Heart right ventricle (tissue), 16 donors: ENCODE results near the gene GPHN. TPM values are rescaled to one million over a fixed set of nuclear protein-coding genes. Genes with fewer than 3 reads are reported as not detected.

ENCODE experiments used
- ATAC-seq, 8 donors: fragments of 200-7000 bp; cut with Tn5 transposase; one replicate each; pipeline ENCODE4 v1.9.1; 2020; ENCODE audit warnings: mild to moderate bottlenecking in 8 of 8, moderate library complexity in 8 of 8, moderate number of reproducible peaks in 1 of 8
- DNase-seq, 2 donors: peaks; one replicate each; pipeline ENCODE4 v3.0.0-alpha.2; 2020
- H3K27ac ChIP-seq, 10 donors: fragments of 200-600 bp; sonication (generic) in 2 of 10; one replicate each; pipeline versions ENCODE4 v1.5.0 to v1.8.0; 2020 to 2022; ENCODE audit warnings: mild to moderate bottlenecking in 3 of 10
- H3K27me3 ChIP-seq, 7 donors: fragments of 200-600 bp; one replicate each; pipeline ENCODE4 v1.8.0; 2021 to 2022; ENCODE audit warnings: mild to moderate bottlenecking in 2 of 7
- H3K36me3 ChIP-seq, 9 donors: fragments of 200-600 bp; sonication (generic) in 1 of 9; one replicate each; pipeline versions ENCODE4 v1.5.0 to v1.8.0; 2020 to 2022; ENCODE audit warnings: mild to moderate bottlenecking in 2 of 9
- H3K4me1 ChIP-seq, 9 donors: fragments of 200-600 bp; sonication (generic) in 1 of 9; one replicate each; pipeline versions ENCODE4 v1.5.0 to v1.8.0; 2020 to 2022; ENCODE audit warnings: mild to moderate bottlenecking in 4 of 9
- H3K4me3 ChIP-seq, 10 donors: fragments of 200-600 bp; sonication (generic) in 2 of 10; one replicate each; pipeline versions ENCODE4 v1.5.0 to v1.8.0; 2020 to 2022; ENCODE audit warnings: mild to moderate bottlenecking in 7 of 10, moderate library complexity in 2 of 10
- H3K9me3 ChIP-seq, 11 donors: fragments of 200-600 bp in 10 of 11; sonication (generic) in 2 of 11; one replicate each; pipeline versions ENCODE4 v1.5.0 to v1.8.0; 2013 to 2022; ENCODE audit warnings: mild to moderate bottlenecking in 2 of 11, control low read depth in 1 of 11, moderate library complexity in 1 of 11
- WGBS, 2 donors: extraction: QIAGEN DNeasy Blood & Tissue Kit; methylation state at CpG; one replicate each; pipeline ENCODE4 v1.1.7; 2013; ENCODE audit warnings: inconsistent platforms in 1 of 2; 5-methylcytosine and 5-hydroxymethylcytosine counted together
- intact Hi-C, 10 donors: fragments of 100-400 bp; cut with DNase I; formaldehyde crosslinking; loops; one replicate each; pipeline versions ENCODE4 v1.11.1 to v1.14.2; 2022
- polyA plus RNA-seq, 2 donors: library from polyadenylated mRNA; stranded (reverse); fragments of 200-250 nt; gene quantifications; one replicate each; pipeline ENCODE4 v1.2.3, GENCODE V29; 2013
- total RNA-seq, 10 donors: library from RNA; stranded (reverse); fragmentation: NEBNext Ultra II Directional in 3 of 10; extraction: Animal tissue kit (Norgen Biotek cat#: 25700) in 3 of 10; gene quantifications; one replicate each; pipeline versions ENCODE4 v1.2.1 to v1.2.4, GENCODE V29; 2021 to 2023
- TF ChIP-seq, protein P1 (sequence below), 9 donors: fragments of 200-600 bp; sonication (generic) in 2 of 9; IDR thresholded peaks; one replicate each; pipeline versions ENCODE4 v1.5.0 to v1.8.0; 2021 to 2022; ENCODE audit warnings: antibody characterized with exemption in 9 of 9, mild to moderate bottlenecking in 5 of 9, moderate library complexity in 1 of 9
- donor health status: Arrhythmogenic right ventricular cardiomyopathy.
- donor health status: ischemic (EF 13 %, LVEDD 7.1; RV severe dilation, severe dysfunction).
- donor health status: healthy with polysubstance abuse.
- donor health status: DM: no; HTN: yes; CAD: no.
- donor health status: DM: no; HTN: no; CAD: no.
- donor health status: ischemic (EF 25% LVEDD 6.9; RV normal size, moderate dysfunction).
- donor health status: ischemic (EF 25% LVEDD 5.7; RV mildly dilated, moderate dysfunction).
- donor health status: healthy.
- donor health status: DM: yes; HTN: yes; CAD: no.
- donor health status: Ischemic cardiomyopathy.
- donor health status: ischemic (EF 35%, LVEDD 5.7; RV mildly dilated, moderate dysfunction).
- donor health status: nonischemic (EF 11% LVEDD 7.7; RV severe dilation, severe dysfunction).
- donor health status: DM: yes; HTN: yes; CAD: no.
- donor health status: PGD.
- donor health status: ischemic (EF 29% LVEDD 5.4; RV normal size, mild dysfunction).
- donor health status: nonischemic (EF 23%, LVEDD 6.1; RV moderate dilation, normal function).

Gene GPHN
- total and polyA plus RNA-seq, 12 donors = 12.2 to 48.0 (median 32.2) TPM

DNA sequence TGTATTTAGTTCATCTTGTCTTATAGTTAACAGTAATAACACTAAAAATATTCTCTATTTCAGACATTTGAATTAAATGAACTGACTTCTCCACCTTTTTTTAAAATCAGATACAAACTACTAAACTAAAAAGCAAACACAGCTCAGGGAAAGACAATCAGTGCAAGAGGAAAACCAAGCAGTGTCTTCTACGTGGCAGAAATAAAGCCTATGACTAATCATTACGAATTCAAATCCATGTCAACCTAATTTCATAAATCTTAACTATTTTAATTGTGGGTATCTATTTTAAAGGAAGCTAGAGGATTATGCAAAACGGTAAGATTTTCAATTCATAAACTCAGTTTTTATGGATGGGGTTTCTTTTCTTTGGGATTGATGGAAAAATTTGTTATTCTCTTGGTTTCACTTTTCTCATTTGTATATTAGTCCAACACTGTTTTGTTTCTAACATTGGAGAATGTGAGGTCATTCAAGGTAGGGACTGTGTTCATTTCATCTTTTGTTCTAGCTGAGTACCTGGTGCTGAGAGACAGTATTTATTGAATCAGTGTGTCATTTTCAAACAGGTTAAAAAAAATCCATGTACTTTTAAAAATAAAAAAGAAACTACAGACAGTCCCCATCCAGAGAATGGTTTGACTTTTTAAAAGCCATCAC, 720.5 kb downstream of the GPHN start:
- TF ChIP-seq, protein P1, sequence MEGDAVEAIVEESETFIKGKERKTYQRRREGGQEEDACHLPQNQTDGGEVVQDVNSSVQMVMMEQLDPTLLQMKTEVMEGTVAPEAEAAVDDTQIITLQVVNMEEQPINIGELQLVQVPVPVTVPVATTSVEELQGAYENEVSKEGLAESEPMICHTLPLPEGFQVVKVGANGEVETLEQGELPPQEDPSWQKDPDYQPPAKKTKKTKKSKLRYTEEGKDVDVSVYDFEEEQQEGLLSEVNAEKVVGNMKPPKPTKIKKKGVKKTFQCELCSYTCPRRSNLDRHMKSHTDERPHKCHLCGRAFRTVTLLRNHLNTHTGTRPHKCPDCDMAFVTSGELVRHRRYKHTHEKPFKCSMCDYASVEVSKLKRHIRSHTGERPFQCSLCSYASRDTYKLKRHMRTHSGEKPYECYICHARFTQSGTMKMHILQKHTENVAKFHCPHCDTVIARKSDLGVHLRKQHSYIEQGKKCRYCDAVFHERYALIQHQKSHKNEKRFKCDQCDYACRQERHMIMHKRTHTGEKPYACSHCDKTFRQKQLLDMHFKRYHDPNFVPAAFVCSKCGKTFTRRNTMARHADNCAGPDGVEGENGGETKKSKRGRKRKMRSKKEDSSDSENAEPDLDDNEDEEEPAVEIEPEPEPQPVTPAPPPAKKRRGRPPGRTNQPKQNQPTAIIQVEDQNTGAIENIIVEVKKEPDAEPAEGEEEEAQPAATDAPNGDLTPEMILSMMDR (IDR thresholded peaks at IDR 0.05) = no peak
- 79 to 86% methylated on average over 3 of the region's 3 CpGs for WGBS, 2 donors
- DNase-seq (no peak), ATAC-seq (no peak)
- Histone ChIP-seq H3K9me3 (no peaks in the 10 kb centered on the region), H3K4me1 (peaks cover 0 to 4% (median 0%) of the 10 kb centered on the region in 9 donors), H3K27me3 (peaks cover 0 to 8% (median 0%) of the 10 kb centered on the region in 7 donors), H3K4me3 (no peak overlapping the region), H3K27ac (no peak overlapping the region), H3K36me3 (no peaks in the 10 kb centered on the region)
- intact Hi-C loops = no loop called here

Other genes starting within 250 kb of the GPHN start
- not detected for gene CCDC196, start 21.8 kb upstream of the GPHN start, total RNA-seq
- not detected for gene CCDC196, start 21.8 kb upstream of the GPHN start, polyA plus RNA-seq